Measurements from ENCODE around the gene WNK2. TPM values are rescaled to one million over a fixed set of nuclear protein-coding genes. Genes with fewer than 3 reads are reported as not detected.
"Not testable (repeated sequence)": the region's sequence is repeated elsewhere in the genome, so short reads cannot be mapped to it uniquely, and the experiment has no call there.

Gene WNK2
- total RNA-seq, 1 experiment from 2014 or later = 69.4 TPM

GRCh38 chr9:93321220-93321610, 137.3 kb downstream of the WNK2 start:
- Mint-ChIP-seq H3K27ac (peak overlapping the region in 1 of 3 experiments; percentile 13; a peak in 2 of 7 replicates), H3K4me3 (no peak overlapping the region)
- no peaks in the 10 kb centered on the region for H3K4me1 ChIP-seq (ENCODE audit: insufficient read depth, low read length)

DNA sequence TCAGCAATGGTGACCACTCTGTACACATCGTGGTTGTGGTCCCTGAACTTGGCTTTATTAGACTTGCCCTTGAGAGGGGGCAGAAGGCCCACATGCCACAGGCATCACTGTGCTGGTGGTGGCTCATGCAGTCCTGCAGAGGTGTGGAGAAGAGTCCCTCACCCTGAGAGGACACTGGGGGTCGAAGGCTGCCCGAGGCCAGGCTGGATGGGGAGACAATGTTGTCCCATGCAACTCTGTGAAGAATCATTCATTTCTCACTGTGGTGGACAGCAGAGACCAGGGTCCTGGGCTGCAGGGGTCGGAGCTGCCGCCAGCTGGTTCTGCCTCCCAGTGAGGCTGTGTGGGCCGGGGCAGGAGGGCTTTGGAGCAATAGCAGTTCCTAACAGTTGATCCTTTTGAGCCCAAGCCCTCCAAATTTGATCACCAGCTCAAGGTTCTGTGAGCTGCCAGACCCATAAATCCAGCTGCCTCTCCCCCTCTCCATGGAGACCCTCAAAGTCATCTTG, 139.6 kb downstream of the WNK2 start:
- not testable (repeated sequence) for H3K23me2 ChIP-seq (ENCODE audit: insufficient read length, low read depth, low read length, poor library complexity, severe bottlenecking); H4K20me1 ChIP-seq (ENCODE audit: control insufficient read depth, insufficient read depth, insufficient read length); H2BK15ac ChIP-seq (ENCODE audit: low read depth, low read length); H2AK5ac ChIP-seq (ENCODE audit: insufficient read length, low read length); H2BK12ac ChIP-seq (ENCODE audit: insufficient read length, low read depth, low read length); DNase-seq; H2BK120ac ChIP-seq (ENCODE audit: low read depth, low read length, poor library complexity, severe bottlenecking); H3K4me2 ChIP-seq (ENCODE audit: insufficient read depth, insufficient read length, low read length); H2BK5ac ChIP-seq (ENCODE audit: insufficient read length, low read length); H2BK20ac ChIP-seq (ENCODE audit: low read depth, low read length, poor library complexity, severe bottlenecking); H3K27me3 Mint-ChIP-seq (ENCODE audit: low read depth); H3K9ac ChIP-seq (ENCODE audit: extremely low read depth, insufficient read length, low read length); H3K14ac ChIP-seq (ENCODE audit: insufficient read depth, low read length); H3K27ac Mint-ChIP-seq; H3K56ac ChIP-seq (ENCODE audit: insufficient read length, low read depth, low read length); H3T11ph ChIP-seq (ENCODE audit: low read length); H3K79me1 ChIP-seq (ENCODE audit: insufficient read depth, low read depth, low read length, poor library complexity, severe bottlenecking); H3K79me2 ChIP-seq (ENCODE audit: insufficient read depth, low read length); H2AFZ ChIP-seq (ENCODE audit: low read length); H3K4me3 Mint-ChIP-seq; H4K91ac ChIP-seq (ENCODE audit: insufficient read length, low read depth, low read length); H3K18ac ChIP-seq (ENCODE audit: insufficient read length, low read depth, low read length); H3K4ac ChIP-seq (ENCODE audit: low read depth, low read length); H3K27me3 ChIP-seq (ENCODE audit: insufficient read depth, low read length); H3K4me1 ChIP-seq (ENCODE audit: insufficient read depth, low read length); H3K9me3 ChIP-seq (ENCODE audit: control insufficient read depth, low read depth, low read length); H3K27ac ChIP-seq (ENCODE audit: insufficient read length, low read depth, low read length); H3K23ac ChIP-seq (ENCODE audit: insufficient read length, low read depth, low read length); H3K9me3 Mint-ChIP-seq; H4K5ac ChIP-seq (ENCODE audit: insufficient read length, low read depth, low read length); H4K8ac ChIP-seq (replicated peaks; ENCODE audit: insufficient read length, low read depth, low read length)
- peaks cover 0 to 32% (median 2%) of the 10 kb centered on the region in 3 experiments; a peak in 4 of 7 replicates for H3K36me3 Mint-ChIP-seq (ENCODE audit: insufficient read depth in 1 of 3, low read depth in 3 of 3)
- peaks cover 12 to 19% of the 10 kb centered on the region in 2 experiments for H3K4me1 Mint-ChIP-seq
- no CpG with 5 or more reads among the region's 6 CpGs for WGBS (ENCODE audit: extremely low coverage, insufficient read length, low lambda C conversion rate)

More at GRCh38 chr9:93321220-93321610, 137.3 kb downstream of the WNK2 start:
- Histone ChIP-seq H3K79me1 (ENCODE audit: insufficient read depth, low read depth, low read length, poor library complexity, severe bottlenecking) (no peaks in the 10 kb centered on the region), H2BK12ac (ENCODE audit: insufficient read length, low read depth, low read length) (no peak overlapping the region), H3K27ac (ENCODE audit: insufficient read length, low read depth, low read length) (no peak overlapping the region), H3K27me3 (ENCODE audit: insufficient read depth, low read length) (no peaks in the 10 kb centered on the region), H4K8ac (replicated peaks; ENCODE audit: insufficient read length, low read depth, low read length) (no peak overlapping the region), H2BK20ac (ENCODE audit: low read depth, low read length, poor library complexity, severe bottlenecking) (no peak overlapping the region), H3K4me2 (ENCODE audit: insufficient read depth, insufficient read length, low read length) (no peak overlapping the region), H3K79me2 (ENCODE audit: insufficient read depth, low read length) (no peaks in the 10 kb centered on the region), H2BK5ac (ENCODE audit: insufficient read length, low read length) (no peak overlapping the region), H4K5ac (ENCODE audit: insufficient read length, low read depth, low read length) (no peak overlapping the region), H2BK15ac (ENCODE audit: low read depth, low read length) (no peak overlapping the region), H3K9me3 (ENCODE audit: control insufficient read depth, low read depth, low read length) (no peaks in the 10 kb centered on the region), H2BK120ac (ENCODE audit: low read depth, low read length, poor library complexity, severe bottlenecking) (no peak overlapping the region), H3T11ph (ENCODE audit: low read length) (no peak overlapping the region), H2AFZ (ENCODE audit: low read length) (no peak overlapping the region), H3K23ac (ENCODE audit: insufficient read length, low read depth, low read length) (no peak overlapping the region), H3K4ac (ENCODE audit: low read depth, low read length) (no peak overlapping the region), H3K14ac (ENCODE audit: insufficient read depth, low read length) (no peak overlapping the region), H4K91ac (ENCODE audit: insufficient read length, low read depth, low read length) (no peak overlapping the region), H3K18ac (ENCODE audit: insufficient read length, low read depth, low read length) (no peak overlapping the region), H3K56ac (ENCODE audit: insufficient read length, low read depth, low read length) (no peak overlapping the region), H3K23me2 (ENCODE audit: insufficient read length, low read depth, low read length, poor library complexity, severe bottlenecking) (no peaks in the 10 kb centered on the region), H3K9ac (ENCODE audit: extremely low read depth, insufficient read length, low read length) (no peak overlapping the region), H4K20me1 (ENCODE audit: control insufficient read depth, insufficient read depth, insufficient read length) (no peaks in the 10 kb centered on the region), H2AK5ac (ENCODE audit: insufficient read length, low read length) (no peak overlapping the region)
- Mint-ChIP-seq H3K4me1 (peaks cover 9 to 19% of the 10 kb centered on the region in 2 experiments), H3K27me3 (ENCODE audit: low read depth) (no peaks in the 10 kb centered on the region; the same call in 1 of the 2 replicates), H3K9me3 (no peaks in the 10 kb centered on the region), H3K36me3 (ENCODE audit: insufficient read depth in 1 of 3, low read depth in 3 of 3) (peaks cover 2 to 42% (median 3%) of the 10 kb centered on the region in 3 experiments; a peak in 5 of 7 replicates)
- TF ChIP-seq, protein P1, sequence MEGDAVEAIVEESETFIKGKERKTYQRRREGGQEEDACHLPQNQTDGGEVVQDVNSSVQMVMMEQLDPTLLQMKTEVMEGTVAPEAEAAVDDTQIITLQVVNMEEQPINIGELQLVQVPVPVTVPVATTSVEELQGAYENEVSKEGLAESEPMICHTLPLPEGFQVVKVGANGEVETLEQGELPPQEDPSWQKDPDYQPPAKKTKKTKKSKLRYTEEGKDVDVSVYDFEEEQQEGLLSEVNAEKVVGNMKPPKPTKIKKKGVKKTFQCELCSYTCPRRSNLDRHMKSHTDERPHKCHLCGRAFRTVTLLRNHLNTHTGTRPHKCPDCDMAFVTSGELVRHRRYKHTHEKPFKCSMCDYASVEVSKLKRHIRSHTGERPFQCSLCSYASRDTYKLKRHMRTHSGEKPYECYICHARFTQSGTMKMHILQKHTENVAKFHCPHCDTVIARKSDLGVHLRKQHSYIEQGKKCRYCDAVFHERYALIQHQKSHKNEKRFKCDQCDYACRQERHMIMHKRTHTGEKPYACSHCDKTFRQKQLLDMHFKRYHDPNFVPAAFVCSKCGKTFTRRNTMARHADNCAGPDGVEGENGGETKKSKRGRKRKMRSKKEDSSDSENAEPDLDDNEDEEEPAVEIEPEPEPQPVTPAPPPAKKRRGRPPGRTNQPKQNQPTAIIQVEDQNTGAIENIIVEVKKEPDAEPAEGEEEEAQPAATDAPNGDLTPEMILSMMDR (conservative IDR thresholded peaks at IDR 0.05) = no peak
- DNase-seq = no peak
- no CpG with 5 or more reads among the region's 10 CpGs for WGBS (ENCODE audit: extremely low coverage, insufficient read length, low lambda C conversion rate)

Measured in H9 (cell line).